Measurements from ENCODE around the gene AHNAK. TPM values are rescaled to one million over a fixed set of nuclear protein-coding genes. Genes with fewer than 3 reads are reported as not detected.
A peak's percentile ranks its signal among the peaks of the same experiment; 100 is the strongest.
"Not testable (repeated sequence)": the region's sequence is repeated elsewhere in the genome, so short reads cannot be mapped to it uniquely, and the experiment has no call there.

The AHNAK gene
- total RNA-seq, 2 experiments from 2014 or later: 180 to 390 TPM

DNA sequence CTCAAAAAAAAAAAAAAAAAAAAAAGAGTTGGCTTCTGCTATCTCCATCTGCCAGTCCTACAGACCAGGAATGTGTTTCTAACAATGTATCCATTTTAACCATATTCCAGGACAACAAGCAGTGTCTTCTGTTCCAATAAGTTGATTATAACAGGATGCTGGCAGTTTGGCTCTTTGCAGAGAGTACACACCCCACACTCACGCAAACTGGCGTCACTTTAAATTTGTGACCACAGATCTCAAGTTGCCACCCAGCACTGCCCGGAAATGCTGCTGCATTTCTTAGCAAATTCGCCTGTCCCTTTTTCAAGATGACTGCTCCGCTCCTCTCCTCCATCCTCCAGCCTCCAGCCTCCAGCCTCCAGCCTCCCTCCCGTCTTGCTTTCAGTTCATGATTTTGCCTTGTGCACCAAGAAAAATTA is 83.5 kb downstream of the AHNAK start:
- H3K36me3 Mint-ChIP-seq: no peaks in the 10 kb centered on the region
- peaks cover 12% of the 10 kb centered on the region for H3K4me1 Mint-ChIP-seq
- CTCF ChIA-PET: interaction anchor here (2.1 to 3.2 kb wide), 2 partner anchors 11 to 38 kb away, joined by 10 read pairs; no protein-coding TSS in a partner anchor
- peak overlapping the region; percentile 21 for H3K4me3 Mint-ChIP-seq
- DNase-seq: peak; percentile 63
- peak overlapping the region; percentile 54 for H3K27ac Mint-ChIP-seq
- H3K27me3 Mint-ChIP-seq: no peaks in the 10 kb centered on the region
- ATAC-seq: peak; percentile 45
- no peaks in the 10 kb centered on the region for H3K9me3 Mint-ChIP-seq (ENCODE audit: low read depth)

DNA sequence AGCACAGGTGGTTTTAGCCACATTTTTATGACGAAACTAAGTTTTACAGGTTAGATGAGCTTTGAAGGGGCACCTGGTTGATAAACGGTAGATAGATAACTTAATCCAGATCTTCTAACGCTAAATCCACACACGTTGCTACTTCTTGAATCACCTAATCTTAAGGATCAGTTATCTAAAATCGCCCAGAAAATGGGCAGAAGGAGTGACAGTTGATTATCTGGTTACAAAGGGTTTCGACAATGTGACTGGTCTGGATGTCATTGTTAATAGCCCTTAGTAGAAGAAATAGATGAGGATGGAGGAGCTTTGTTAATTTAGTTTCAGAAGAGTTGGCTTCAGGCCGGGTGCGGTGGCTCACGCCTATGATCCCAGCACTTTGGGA is 84.1 kb downstream of the AHNAK start:
- no peaks in the 10 kb centered on the region for H3K36me3 Mint-ChIP-seq
- H3K4me3 Mint-ChIP-seq: no peak overlapping the region
- H3K27ac Mint-ChIP-seq: no peak overlapping the region
- H3K27me3 Mint-ChIP-seq: no peaks in the 10 kb centered on the region
- DNase-seq: no peak
- peaks cover 12% of the 10 kb centered on the region for H3K4me1 Mint-ChIP-seq
- CTCF ChIA-PET: interaction anchor here (2.1 to 3.2 kb wide), 2 partner anchors 11 to 38 kb away, joined by 10 read pairs; no protein-coding TSS in a partner anchor
- H3K9me3 Mint-ChIP-seq (ENCODE audit: low read depth): no peaks in the 10 kb centered on the region
- ATAC-seq: no peak

- DNase-seq: no peak
- CTCF ChIA-PET: interaction anchor here (0.6 to 3.2 kb wide), 4 partner anchors 10 to 482 kb away, joined by 3 to 10 read pairs (median 6); no protein-coding TSS in a partner anchor
- H3K27ac Mint-ChIP-seq: no peak overlapping the region
- ATAC-seq: no peak
- H3K27me3 Mint-ChIP-seq: no peaks in the 10 kb centered on the region
- H3K9me3 Mint-ChIP-seq (ENCODE audit: low read depth): no peaks in the 10 kb centered on the region
- peaks cover 12% of the 10 kb centered on the region for H3K4me1 Mint-ChIP-seq
- H3K4me3 Mint-ChIP-seq: no peak overlapping the region
- no peaks in the 10 kb centered on the region for H3K36me3 Mint-ChIP-seq
Observed at GRCh38 chr11:62461740-62462507, 84.7 kb downstream of the AHNAK start.

DNA sequence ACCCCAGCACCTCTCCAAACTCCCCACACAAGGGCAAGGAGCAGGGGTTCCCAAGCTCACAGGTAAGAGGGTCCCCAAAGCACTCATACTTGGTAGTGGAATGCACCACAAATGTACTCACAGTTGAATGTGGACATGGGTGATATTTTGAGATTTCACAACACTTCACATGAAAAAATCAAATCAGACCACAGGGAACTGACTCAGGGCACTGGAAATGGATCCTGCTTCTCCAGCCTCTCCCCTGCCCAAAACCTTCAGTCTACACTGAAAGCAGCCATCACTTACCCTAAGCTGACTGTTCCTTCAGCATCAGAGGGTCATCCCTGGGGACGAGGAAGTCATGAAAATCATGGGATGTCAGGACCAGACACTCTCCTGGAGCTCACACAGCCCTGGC is 87.5 kb downstream of the AHNAK start:
- Mint-ChIP-seq H3K27me3 (no peaks in the 10 kb centered on the region), H3K4me1 (peaks cover 12% of the 10 kb centered on the region), H3K27ac (no peak overlapping the region), H3K36me3 (no peaks in the 10 kb centered on the region), H3K4me3 (no peak overlapping the region), H3K9me3 (ENCODE audit: low read depth) (no peaks in the 10 kb centered on the region)
- CTCF ChIA-PET: interaction anchor here (0.6 kb wide), 1 partner anchor 1001 kb away, joined by 3 read pairs; no protein-coding TSS in a partner anchor
- ATAC-seq (no peak), DNase-seq (no peak)

- H3K4me3 Mint-ChIP-seq: no peak overlapping the region
- no peaks in the 10 kb centered on the region for H3K9me3 Mint-ChIP-seq (ENCODE audit: low read depth)
- CTCF ChIA-PET: interaction anchor here (0.7 to 1.5 kb wide), 4 partner anchors 9 to 171 kb away, joined by 3 to 6 read pairs (median 6); no protein-coding TSS in a partner anchor
- ATAC-seq (no peak), DNase-seq (no peak)
- H3K4me1 Mint-ChIP-seq: peaks cover 9% of the 10 kb centered on the region
- no peaks in the 10 kb centered on the region for H3K27me3 Mint-ChIP-seq
- no peak overlapping the region for H3K27ac Mint-ChIP-seq
- H3K36me3 Mint-ChIP-seq: no peaks in the 10 kb centered on the region
Observed at GRCh38 chr11:62458212-62459002, 88.2 kb downstream of the AHNAK start.

DNA sequence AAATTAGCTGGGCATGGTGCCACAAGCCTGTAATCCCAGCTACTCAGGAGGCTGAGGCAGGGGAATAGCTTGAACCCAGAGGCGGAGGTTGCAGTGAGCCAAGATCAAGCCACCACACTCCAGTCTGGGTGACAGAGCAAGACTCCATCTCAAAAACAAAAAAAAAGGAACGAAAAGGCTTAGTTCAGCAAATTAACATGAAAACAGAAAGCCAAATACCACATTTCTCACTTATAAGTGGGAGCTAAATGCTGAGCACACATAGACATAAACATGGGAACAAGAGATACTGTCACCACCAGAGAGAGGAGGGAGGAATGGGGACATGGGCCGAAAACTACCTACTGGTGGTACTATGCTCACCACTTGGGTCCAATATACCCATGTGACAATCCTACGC is 89.1 kb downstream of the AHNAK start:
- Mint-ChIP-seq H3K9me3 (ENCODE audit: low read depth) (no peaks in the 10 kb centered on the region), H3K4me1 (peaks cover 3% of the 10 kb centered on the region), H3K27me3 (no peaks in the 10 kb centered on the region), H3K36me3 (no peaks in the 10 kb centered on the region), H3K27ac (no peak overlapping the region), H3K4me3 (no peak overlapping the region)
- no peak for DNase-seq
- ATAC-seq: no peak
- CTCF ChIA-PET: interaction anchor here (0.7 to 1.5 kb wide), 4 partner anchors 8 to 170 kb away, joined by 3 to 6 read pairs (median 6); no protein-coding TSS in a partner anchor

GRCh38 chr11:62456630-62457029 is 90.0 kb downstream of the AHNAK start:
- H3K27me3 Mint-ChIP-seq: no peaks in the 10 kb centered on the region
- ATAC-seq (no peak), DNase-seq (no peak)
- no peaks in the 10 kb centered on the region for H3K9me3 Mint-ChIP-seq (ENCODE audit: low read depth)
- no peak overlapping the region for H3K27ac Mint-ChIP-seq
- H3K4me3 Mint-ChIP-seq: no peak overlapping the region
- H3K4me1 Mint-ChIP-seq: no peaks in the 10 kb centered on the region
- CTCF ChIA-PET: interaction anchor here (1.5 kb wide), 1 partner anchor 8 kb away, joined by 3 read pairs; no protein-coding TSS in a partner anchor
- no peaks in the 10 kb centered on the region for H3K36me3 Mint-ChIP-seq

DNA sequence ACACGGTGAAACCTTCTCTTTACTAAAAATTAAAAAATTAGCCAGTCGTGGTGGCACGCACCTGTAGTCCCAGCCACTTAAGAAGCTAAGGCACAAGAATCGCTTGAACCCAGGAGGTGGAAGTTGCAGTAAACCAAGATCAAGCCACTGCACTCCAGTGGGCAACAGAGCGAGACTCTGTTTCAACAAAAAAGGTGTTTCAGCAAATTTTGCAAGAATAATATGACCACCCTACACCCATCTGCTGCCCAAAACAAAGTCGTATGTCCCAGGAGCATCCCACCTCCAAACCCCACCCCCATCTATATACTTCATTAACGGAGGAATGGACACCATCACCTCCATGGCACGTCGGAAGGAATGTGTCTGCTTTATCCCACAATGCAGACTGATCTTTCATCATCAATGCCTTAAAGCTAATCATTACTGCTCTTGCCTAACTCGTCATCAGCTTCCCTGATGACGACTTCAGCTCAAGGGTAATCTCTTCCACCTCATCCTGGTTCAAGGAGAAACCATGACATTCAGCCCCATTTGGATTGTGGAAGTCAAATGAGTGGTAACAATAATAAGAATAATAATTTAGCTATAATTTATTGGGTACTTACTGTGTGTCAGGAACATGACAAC is 93.7 kb downstream of the AHNAK start:
- CTCF ChIA-PET: interaction anchor here (3.3 kb wide), 1 partner anchor 9 kb away, joined by 10 read pairs; no protein-coding TSS in a partner anchor
- Mint-ChIP-seq H3K27ac (no peak overlapping the region), H3K9me3 (ENCODE audit: low read depth) (no peaks in the 10 kb centered on the region), H3K4me1 (no peaks in the 10 kb centered on the region), H3K27me3 (peaks cover 4% of the 10 kb centered on the region), H3K36me3 (no peaks in the 10 kb centered on the region), H3K4me3 (no peak overlapping the region)
- no peak for ATAC-seq
- DNase-seq: no peak

DNA sequence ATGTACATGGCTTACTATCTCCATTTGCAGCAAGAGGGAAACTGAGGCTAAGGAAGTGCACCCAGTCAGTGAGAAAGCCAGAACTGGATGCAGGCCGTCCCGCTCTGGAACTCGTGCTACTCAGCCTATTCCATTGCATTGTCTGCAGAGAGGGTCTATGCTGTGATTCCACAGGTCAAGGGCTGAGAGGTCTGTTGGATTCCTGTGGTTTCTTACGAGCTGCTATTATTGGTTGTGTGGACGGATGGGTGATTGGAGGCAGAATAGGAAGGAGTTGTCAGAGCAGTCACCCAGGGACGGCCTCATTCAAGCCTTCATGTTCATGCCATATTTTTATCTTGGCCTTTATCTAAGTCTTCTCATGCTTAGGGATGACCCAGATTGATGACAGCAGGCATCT is 94.3 kb downstream of the AHNAK start:
- Mint-ChIP-seq H3K9me3 (ENCODE audit: low read depth) (no peaks in the 10 kb centered on the region), H3K36me3 (no peaks in the 10 kb centered on the region), H3K27ac (no peak overlapping the region), H3K4me1 (no peaks in the 10 kb centered on the region), H3K27me3 (peaks cover 10% of the 10 kb centered on the region), H3K4me3 (no peak overlapping the region)
- ATAC-seq: no peak
- DNase-seq: no peak
- CTCF ChIA-PET: interaction anchor here (3.3 kb wide), 1 partner anchor 9 kb away, joined by 10 read pairs; no protein-coding TSS in a partner anchor

DNA sequence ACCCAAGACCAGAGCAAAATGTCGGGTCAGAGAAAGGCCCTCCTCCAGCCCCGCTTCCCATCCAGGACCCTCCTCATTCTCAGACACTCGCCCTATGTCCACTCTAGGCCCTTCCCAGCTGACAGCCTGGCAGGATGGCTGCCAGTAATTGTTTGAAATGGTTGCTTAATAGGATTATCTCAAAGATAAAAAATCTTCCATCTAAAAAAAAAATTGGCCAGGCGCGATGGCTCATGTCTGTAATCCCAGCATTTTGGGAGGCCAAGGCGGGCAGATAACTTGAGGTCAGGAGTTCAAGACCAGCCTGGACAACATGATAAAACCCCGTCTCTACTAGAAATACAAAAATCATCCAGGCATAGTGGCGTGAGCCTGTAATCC is 95.4 kb downstream of the AHNAK start:
- H3K4me3 Mint-ChIP-seq: no peak overlapping the region
- H3K4me1 Mint-ChIP-seq: no peaks in the 10 kb centered on the region
- DNase-seq (no peak), ATAC-seq (no peak)
- no peak overlapping the region for H3K27ac Mint-ChIP-seq
- CTCF ChIA-PET: interaction anchor here (1.8 to 3.3 kb wide), 2 partner anchors 10 to 91 kb away, joined by 5 to 10 read pairs; no protein-coding TSS in a partner anchor
- H3K27me3 Mint-ChIP-seq: peaks cover 20% of the 10 kb centered on the region
- no peaks in the 10 kb centered on the region for H3K9me3 Mint-ChIP-seq (ENCODE audit: low read depth)
- no peaks in the 10 kb centered on the region for H3K36me3 Mint-ChIP-seq

GRCh38 chr11:62450543-62451240 is 95.9 kb downstream of the AHNAK start:
- Mint-ChIP-seq H3K27me3 (peaks cover 24% of the 10 kb centered on the region), H3K9me3 (ENCODE audit: low read depth) (no peaks in the 10 kb centered on the region), H3K4me1 (no peaks in the 10 kb centered on the region), H3K4me3 (no peak overlapping the region), H3K27ac (no peak overlapping the region), H3K36me3 (no peaks in the 10 kb centered on the region)
- CTCF ChIA-PET: interaction anchor here (1.8 to 3.3 kb wide), 2 partner anchors 11 to 92 kb away, joined by 5 to 10 read pairs; no protein-coding TSS in a partner anchor
- ATAC-seq: no peak
- DNase-seq: no peak

GRCh38 chr11:62449912-62450311 is 96.7 kb downstream of the AHNAK start:
- peaks cover 25% of the 10 kb centered on the region for H3K27me3 Mint-ChIP-seq
- DNase-seq; H3K4me1 Mint-ChIP-seq; H3K9me3 Mint-ChIP-seq (ENCODE audit: low read depth); ATAC-seq; H3K4me3 Mint-ChIP-seq; H3K27ac Mint-ChIP-seq; H3K36me3 Mint-ChIP-seq: not testable (repeated sequence)
- CTCF ChIA-PET: interaction anchor here (1.1 to 1.8 kb wide), 2 partner anchors 26 to 93 kb away, joined by 3 to 5 read pairs; no protein-coding TSS in a partner anchor

Measured in activated CD8-positive, alpha-beta memory T cell treated with anti-CD3 and anti-CD28 coated beads, Interleukin-2, amount 10 ng/mL, durations not matched to agents 7 days and 5 days (primary cell).